Measurements from ENCODE around the gene ARMC3. TPM values are rescaled to one million over a fixed set of nuclear protein-coding genes. Genes with fewer than 3 reads are reported as not detected.

Gene ARMC3
- total RNA-seq, 1 donor from 2014 or later: 0.83 TPM

DNA sequence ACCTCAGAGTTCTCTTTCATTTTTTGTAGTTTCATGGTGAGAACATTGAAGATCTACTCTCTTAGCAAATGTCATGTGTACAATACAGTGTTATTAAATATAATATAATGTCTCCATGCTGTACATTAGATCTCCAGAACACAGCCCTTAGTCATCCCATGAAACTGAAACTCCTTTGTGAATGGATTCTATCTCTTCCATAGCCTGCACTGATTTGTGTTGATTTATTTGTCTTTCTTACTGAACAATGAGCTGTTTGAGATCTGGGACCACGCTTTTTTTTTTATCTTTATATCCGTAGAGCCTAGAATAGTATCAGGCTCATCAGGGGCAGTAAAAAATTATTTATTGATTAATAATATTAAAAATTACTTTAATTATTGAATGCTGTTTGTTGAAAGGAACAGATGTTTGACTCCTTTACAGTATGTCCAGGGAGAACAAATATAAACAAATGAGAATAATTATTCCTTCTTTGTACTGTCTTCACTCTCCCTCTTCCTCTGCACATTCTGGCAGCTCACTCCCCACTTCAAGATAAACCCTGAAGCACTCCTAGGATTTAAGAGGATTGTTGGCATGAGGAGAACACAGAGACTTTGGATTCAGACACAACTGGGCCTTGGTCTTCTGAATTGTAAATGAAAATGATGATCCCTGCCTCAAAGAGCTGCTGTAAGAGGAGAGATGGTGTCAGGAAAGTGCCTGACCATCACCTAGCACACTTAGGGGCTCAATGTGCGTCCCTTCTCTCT lies 85.9 kb downstream of the ARMC3 start:
- TF ChIP-seq, protein P1, sequence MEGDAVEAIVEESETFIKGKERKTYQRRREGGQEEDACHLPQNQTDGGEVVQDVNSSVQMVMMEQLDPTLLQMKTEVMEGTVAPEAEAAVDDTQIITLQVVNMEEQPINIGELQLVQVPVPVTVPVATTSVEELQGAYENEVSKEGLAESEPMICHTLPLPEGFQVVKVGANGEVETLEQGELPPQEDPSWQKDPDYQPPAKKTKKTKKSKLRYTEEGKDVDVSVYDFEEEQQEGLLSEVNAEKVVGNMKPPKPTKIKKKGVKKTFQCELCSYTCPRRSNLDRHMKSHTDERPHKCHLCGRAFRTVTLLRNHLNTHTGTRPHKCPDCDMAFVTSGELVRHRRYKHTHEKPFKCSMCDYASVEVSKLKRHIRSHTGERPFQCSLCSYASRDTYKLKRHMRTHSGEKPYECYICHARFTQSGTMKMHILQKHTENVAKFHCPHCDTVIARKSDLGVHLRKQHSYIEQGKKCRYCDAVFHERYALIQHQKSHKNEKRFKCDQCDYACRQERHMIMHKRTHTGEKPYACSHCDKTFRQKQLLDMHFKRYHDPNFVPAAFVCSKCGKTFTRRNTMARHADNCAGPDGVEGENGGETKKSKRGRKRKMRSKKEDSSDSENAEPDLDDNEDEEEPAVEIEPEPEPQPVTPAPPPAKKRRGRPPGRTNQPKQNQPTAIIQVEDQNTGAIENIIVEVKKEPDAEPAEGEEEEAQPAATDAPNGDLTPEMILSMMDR (IDR thresholded peaks at IDR 0.05; ENCODE audit: unreplicated experiment): no peak
- no peak overlapping the region for H3K4me3 Mint-ChIP-seq
- no peak for DNase-seq (ENCODE audit: low spot score in 2 of 2, unreplicated experiment in 2 of 2)
- H3K9me3 Mint-ChIP-seq: no peaks in the 10 kb centered on the region
- H3K4me1 Mint-ChIP-seq: no peaks in the 10 kb centered on the region
- H3K27ac Mint-ChIP-seq: no peak overlapping the region
- no peaks in the 10 kb centered on the region for H3K36me3 Mint-ChIP-seq
- H3K27me3 Mint-ChIP-seq (ENCODE audit: low read depth): peaks cover 18% of the 10 kb centered on the region

DNA sequence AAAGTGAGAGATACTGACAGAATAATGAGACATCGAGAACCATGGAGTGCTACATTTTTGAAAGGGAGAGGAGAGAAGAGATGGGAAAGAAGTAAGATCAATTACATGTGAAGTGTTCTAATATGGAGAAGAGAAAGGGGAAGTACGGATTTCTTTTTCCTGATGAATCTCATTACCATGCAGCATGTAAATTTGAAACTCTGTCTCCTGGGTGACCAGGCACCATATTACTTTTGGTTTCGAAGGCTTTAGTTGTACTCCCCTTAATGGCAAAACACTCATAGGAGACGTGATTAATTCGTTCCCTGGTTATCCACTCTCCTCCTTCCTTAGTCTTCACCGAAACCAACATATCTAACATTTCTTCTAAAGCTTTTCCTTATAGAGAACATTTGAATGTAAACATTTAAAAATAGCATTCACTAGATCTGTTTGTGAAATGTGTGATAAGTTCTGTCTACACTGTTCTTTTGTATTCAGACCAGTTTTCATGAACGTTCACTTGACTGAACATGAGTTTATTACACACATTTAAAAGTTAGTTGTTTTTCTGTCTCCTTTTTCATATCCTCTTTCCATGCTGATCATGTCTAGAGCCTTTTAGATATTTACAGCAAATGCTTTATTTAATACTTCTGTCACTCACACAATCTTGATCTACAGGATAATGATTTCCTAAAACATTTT lies 87.3 kb downstream of the ARMC3 start:
- Mint-ChIP-seq H3K27me3 (ENCODE audit: low read depth) (peaks cover 15% of the 10 kb centered on the region), H3K4me1 (no peaks in the 10 kb centered on the region), H3K36me3 (no peaks in the 10 kb centered on the region), H3K4me3 (no peak overlapping the region), H3K27ac (no peak overlapping the region), H3K9me3 (no peaks in the 10 kb centered on the region)
- DNase-seq (ENCODE audit: low spot score in 2 of 2, unreplicated experiment in 2 of 2): no peak
- TF ChIP-seq, protein P1 (IDR thresholded peaks at IDR 0.05; ENCODE audit: unreplicated experiment): no peak

DNA sequence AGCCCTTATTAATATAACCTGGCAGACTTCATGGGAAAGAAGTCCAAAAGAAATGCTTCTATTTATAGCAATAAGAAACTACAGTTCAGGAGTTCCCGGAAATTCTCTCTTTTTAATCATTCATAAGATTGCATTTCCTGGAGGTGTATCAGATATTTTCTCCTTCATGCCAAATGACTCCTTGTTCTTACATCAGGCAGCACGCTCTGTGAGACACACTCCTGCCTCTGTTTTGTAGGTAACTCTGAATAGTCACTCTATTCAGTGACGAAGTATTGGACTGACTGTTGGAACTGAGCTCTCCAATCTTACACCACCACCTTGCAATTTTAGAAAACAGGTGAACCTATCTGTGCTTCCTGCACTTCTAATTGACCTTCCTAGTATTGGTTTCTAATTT lies 88.8 kb downstream of the ARMC3 start:
- H3K4me1 Mint-ChIP-seq: no peaks in the 10 kb centered on the region
- peaks cover 9% of the 10 kb centered on the region for H3K27me3 Mint-ChIP-seq (ENCODE audit: low read depth)

DNA sequence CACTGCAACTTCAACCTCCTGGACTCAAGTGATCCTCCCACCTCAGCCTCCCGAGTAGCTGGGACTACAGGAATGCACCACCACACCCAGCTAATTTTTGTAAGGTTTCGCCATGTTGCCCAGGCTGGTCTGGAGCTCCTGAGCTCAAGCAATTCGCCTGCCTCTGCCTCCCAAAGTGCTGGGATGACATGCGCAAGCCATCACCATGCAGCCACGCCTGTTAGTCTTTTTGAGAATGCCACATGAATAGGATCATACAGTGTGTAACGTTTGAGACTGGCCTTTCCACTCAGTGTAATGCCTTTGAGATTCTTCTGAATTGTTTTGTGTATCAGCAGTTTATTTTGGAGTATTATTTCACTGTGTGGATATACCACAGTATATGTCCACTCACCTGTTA lies 91.8 kb downstream of the ARMC3 start:
- no peak for DNase-seq (ENCODE audit: low spot score in 2 of 2, unreplicated experiment in 2 of 2)
- Mint-ChIP-seq H3K4me3 (no peak overlapping the region), H3K27ac (no peak overlapping the region), H3K9me3 (peaks cover 29% of the 10 kb centered on the region), H3K36me3 (no peaks in the 10 kb centered on the region), H3K27me3 (ENCODE audit: low read depth) (peaks cover 10% of the 10 kb centered on the region), H3K4me1 (no peaks in the 10 kb centered on the region)
- TF ChIP-seq, protein P1 (IDR thresholded peaks at IDR 0.05; ENCODE audit: unreplicated experiment): no peak

More for the DNA sequence above, 88.8 kb downstream of the ARMC3 start:
- H3K4me3 Mint-ChIP-seq: no peak overlapping the region
- TF ChIP-seq, protein P1 (IDR thresholded peaks at IDR 0.05; ENCODE audit: unreplicated experiment): no peak
- H3K36me3 Mint-ChIP-seq: no peaks in the 10 kb centered on the region
- H3K9me3 Mint-ChIP-seq: peaks cover 8% of the 10 kb centered on the region
- H3K27ac Mint-ChIP-seq: no peak overlapping the region
- no peak for DNase-seq (ENCODE audit: low spot score in 2 of 2, unreplicated experiment in 2 of 2)

DNA sequence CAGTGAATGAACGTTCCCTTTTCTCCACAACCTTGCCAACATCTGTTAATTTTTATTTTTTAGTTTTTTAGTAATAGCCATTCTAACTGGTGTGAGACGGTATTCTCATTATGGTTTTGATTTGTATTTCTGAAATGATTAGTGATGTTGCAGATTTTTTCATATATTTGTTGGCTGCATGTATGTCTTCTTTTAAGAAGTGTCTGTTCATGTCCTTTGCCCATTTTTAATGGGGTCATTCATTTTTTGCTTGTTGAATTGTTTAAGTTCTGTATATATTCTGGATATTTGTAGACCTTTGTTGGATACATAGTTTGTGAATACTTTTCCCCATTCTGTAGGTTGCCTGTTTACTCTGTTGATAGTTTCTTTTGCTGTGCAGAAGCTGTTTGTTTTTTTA lies 93.6 kb downstream of the ARMC3 start:
- Mint-ChIP-seq H3K4me3 (no peak overlapping the region), H3K9me3 (peaks cover 33% of the 10 kb centered on the region), H3K27me3 (ENCODE audit: low read depth) (peaks cover 13% of the 10 kb centered on the region), H3K27ac (no peak overlapping the region), H3K36me3 (no peaks in the 10 kb centered on the region), H3K4me1 (no peaks in the 10 kb centered on the region)
- TF ChIP-seq, protein P1 (IDR thresholded peaks at IDR 0.05; ENCODE audit: unreplicated experiment): no peak
- no peak for DNase-seq (ENCODE audit: low spot score in 2 of 2, unreplicated experiment in 2 of 2)
